ENCODE data around the gene CRELD2. TPM values are rescaled to one million over a fixed set of nuclear protein-coding genes. Genes with fewer than 3 reads are reported as not detected.

CRELD2 gene
- total and polyA plus RNA-seq, 7 donors = 8.8 to 14.1 (median 11.6) TPM

DNA sequence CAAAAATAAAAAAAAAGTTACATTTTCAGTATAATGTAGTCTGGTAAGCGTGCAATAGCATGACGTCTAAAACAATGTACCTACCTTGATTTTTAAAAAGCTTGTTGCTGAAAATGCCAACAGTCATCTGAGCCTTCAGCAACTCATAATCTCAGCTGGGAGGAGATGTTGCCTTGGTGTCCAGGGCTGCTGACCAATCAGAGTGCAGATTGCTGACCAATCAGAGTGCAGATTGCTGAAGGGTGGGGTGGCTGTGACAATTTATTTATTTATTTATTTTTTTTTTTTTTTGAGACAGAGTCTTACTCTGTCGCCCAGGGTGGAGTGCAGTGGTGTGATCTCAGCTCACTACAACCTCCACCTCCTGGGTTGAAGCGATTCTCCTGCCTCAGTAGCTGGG, 47.0 kb upstream of the CRELD2 start:
- peaks cover 19% of the 10 kb centered on the region for H3K9me3 ChIP-seq
- H3K36me3 ChIP-seq (ENCODE audit: insufficient read depth in 1 of 2, low read depth in 1 of 2) = no peaks in the 10 kb centered on the region
- DNase-seq = no peak
- intact Hi-C loops (cut with DNase I) = no loop called here
- no peaks in the 10 kb centered on the region for H3K27me3 ChIP-seq (ENCODE audit: insufficient read depth in 3 of 3, low read length in 2 of 3)
- WGBS, 3 donors = 95 to 99% (median 97%) methylated on average over 4 of the region's 4 CpGs
- H3K27ac ChIP-seq = no peak overlapping the region
- no peaks in the 10 kb centered on the region for H3K4me1 ChIP-seq
- TF ChIP-seq, protein P1, sequence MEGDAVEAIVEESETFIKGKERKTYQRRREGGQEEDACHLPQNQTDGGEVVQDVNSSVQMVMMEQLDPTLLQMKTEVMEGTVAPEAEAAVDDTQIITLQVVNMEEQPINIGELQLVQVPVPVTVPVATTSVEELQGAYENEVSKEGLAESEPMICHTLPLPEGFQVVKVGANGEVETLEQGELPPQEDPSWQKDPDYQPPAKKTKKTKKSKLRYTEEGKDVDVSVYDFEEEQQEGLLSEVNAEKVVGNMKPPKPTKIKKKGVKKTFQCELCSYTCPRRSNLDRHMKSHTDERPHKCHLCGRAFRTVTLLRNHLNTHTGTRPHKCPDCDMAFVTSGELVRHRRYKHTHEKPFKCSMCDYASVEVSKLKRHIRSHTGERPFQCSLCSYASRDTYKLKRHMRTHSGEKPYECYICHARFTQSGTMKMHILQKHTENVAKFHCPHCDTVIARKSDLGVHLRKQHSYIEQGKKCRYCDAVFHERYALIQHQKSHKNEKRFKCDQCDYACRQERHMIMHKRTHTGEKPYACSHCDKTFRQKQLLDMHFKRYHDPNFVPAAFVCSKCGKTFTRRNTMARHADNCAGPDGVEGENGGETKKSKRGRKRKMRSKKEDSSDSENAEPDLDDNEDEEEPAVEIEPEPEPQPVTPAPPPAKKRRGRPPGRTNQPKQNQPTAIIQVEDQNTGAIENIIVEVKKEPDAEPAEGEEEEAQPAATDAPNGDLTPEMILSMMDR (IDR thresholded peaks at IDR 0.05) = no peak
- no peak overlapping the region for H3K4me3 ChIP-seq
- no peak for ATAC-seq

DNA sequence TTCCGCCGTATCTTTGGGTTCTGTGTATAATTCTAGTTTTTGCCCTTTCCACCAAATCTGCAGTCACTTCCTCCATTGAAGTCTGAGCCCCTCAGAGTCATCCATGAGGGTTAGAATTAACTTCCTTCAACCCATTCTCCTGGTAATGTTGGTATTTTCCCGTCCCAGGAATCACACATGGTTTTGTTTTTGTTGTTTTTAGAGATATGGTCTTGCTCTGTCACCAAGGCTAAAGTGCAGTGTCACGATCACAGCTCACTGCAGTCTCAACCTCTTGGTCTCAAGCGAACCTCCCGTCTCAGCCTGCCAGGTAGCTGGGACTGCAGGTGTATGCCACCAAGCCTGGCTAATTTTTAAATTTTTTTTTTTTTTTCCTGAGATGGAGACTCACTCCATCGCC, 46.1 kb upstream of the CRELD2 start:
- peaks cover 11% of the 10 kb centered on the region for H3K9me3 ChIP-seq
- no peak overlapping the region for H3K4me3 ChIP-seq
- intact Hi-C loops (cut with DNase I) = no loop called here
- H3K27ac ChIP-seq = no peak overlapping the region
- no peak for DNase-seq
- TF ChIP-seq, protein P1 (IDR thresholded peaks at IDR 0.05) = no peak
- no peaks in the 10 kb centered on the region for H3K4me1 ChIP-seq
- no peaks in the 10 kb centered on the region for H3K36me3 ChIP-seq (ENCODE audit: insufficient read depth in 1 of 2, low read depth in 1 of 2)
- ATAC-seq = no peak
- H3K27me3 ChIP-seq (ENCODE audit: insufficient read depth in 3 of 3, low read length in 2 of 3) = no peaks in the 10 kb centered on the region
- WGBS, 3 donors = 96 to 98% (median 96%) methylated on average over 7 of the region's 7 CpGs

DNA sequence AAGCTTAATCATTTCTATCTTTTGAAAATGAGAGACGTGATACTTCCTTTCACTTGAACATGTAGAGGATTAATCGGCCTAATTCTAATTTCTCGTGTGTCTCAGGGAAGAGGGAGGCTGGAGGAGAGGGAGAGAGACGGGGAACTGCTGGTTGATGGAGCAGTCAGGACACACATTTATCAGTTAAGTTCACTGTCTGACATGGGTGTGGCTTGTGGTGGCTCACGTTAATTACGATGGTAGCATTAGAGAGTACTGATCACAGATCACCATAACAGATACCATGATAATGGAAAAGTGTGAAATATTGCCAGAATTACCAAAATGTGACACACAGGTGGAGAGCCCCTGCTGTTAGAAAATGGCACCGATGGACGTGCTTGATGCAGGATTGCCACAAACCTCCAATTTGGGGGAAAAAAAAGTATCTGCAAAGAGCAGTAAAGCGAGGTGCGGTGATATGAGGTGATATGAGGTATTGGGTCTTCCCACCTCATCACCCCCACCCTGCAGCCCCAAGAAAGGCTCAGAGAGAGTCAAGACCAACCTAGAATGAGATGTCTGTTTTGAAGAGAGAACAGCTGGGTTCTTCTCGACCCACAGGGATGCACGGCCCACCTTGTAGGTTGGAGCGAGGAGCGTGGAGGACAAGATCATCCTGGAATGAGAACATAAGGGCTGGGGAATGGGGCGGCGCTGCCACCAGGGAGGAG, 45.0 kb upstream of the CRELD2 start:
- ATAC-seq (no peak), DNase-seq (no peak)
- H3K27me3 ChIP-seq (ENCODE audit: insufficient read depth in 3 of 3, low read length in 2 of 3) = no peaks in the 10 kb centered on the region
- H3K27ac ChIP-seq = no peak overlapping the region
- intact Hi-C loops (cut with DNase I) = no loop called here
- no peaks in the 10 kb centered on the region for H3K4me1 ChIP-seq
- H3K36me3 ChIP-seq (ENCODE audit: insufficient read depth in 1 of 2, low read depth in 1 of 2) = no peaks in the 10 kb centered on the region
- H3K9me3 ChIP-seq = peaks cover 10% of the 10 kb centered on the region
- WGBS, 3 donors = 86 to 88% (median 87%) methylated on average over 16 of the region's 16 CpGs
- TF ChIP-seq, protein P1 (IDR thresholded peaks at IDR 0.05) = no peak
- H3K4me3 ChIP-seq = no peak overlapping the region

DNA sequence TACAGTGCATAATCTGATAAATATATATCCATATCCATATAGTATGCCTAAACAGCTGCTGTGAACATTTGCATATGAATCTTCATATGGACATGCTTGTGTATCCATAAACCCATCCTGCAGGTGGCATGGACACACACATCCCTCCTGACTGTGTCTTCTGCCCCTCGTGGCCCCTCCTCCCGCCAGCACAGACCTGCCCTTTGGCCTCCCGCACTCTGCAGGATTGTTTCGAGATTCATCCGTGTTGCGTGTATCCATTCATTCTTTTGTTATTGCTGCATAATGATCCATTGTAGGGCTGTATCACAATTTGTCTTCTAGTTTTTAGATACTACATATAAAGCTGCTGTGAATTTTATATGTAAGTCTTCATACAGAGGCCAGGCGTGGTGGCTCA, 40.8 kb upstream of the CRELD2 start:
- H3K4me3 ChIP-seq = no peak overlapping the region
- TF ChIP-seq, protein P1 (IDR thresholded peaks at IDR 0.05) = no peak
- WGBS, 3 donors = 98 to 99% (median 98%) methylated on average over 7 of the region's 7 CpGs
- DNase-seq (no peak), ATAC-seq (no peak)
- intact Hi-C loops (cut with DNase I) = no loop called here
- no peaks in the 10 kb centered on the region for H3K27me3 ChIP-seq (ENCODE audit: insufficient read depth in 3 of 3, low read length in 2 of 3)
- H3K9me3 ChIP-seq = no peaks in the 10 kb centered on the region
- H3K27ac ChIP-seq = no peak overlapping the region
- no peaks in the 10 kb centered on the region for H3K4me1 ChIP-seq
- no peaks in the 10 kb centered on the region for H3K36me3 ChIP-seq (ENCODE audit: insufficient read depth in 1 of 2, low read depth in 1 of 2)

DNA sequence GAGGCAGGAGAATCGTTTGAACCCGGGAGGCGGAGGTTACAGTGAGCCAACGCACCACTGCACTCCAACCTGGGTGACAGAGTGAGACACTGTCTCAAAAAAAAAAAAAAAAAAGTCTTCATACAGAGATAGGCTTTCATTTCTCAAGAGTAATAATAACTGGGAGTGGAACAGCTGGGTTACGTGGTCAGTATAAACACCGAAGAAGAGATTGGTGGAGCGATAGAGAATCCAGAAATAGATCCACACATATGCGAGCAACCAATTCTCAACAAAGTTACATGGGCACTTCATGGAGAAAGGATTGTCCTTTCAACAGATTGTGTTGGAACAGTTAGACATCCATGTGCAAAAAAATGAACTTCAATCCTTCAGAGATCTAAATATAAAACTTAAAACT, 40.2 kb upstream of the CRELD2 start:
- no peaks in the 10 kb centered on the region for H3K9me3 ChIP-seq
- no peaks in the 10 kb centered on the region for H3K27me3 ChIP-seq (ENCODE audit: insufficient read depth in 3 of 3, low read length in 2 of 3)
- no peaks in the 10 kb centered on the region for H3K36me3 ChIP-seq (ENCODE audit: insufficient read depth in 1 of 2, low read depth in 1 of 2)
- H3K27ac ChIP-seq = no peak overlapping the region
- WGBS, 3 donors = 94 to 100% (median 96%) methylated on average over 8 of the region's 8 CpGs
- intact Hi-C loops (cut with DNase I) = no loop called here
- H3K4me1 ChIP-seq = no peaks in the 10 kb centered on the region
- no peak overlapping the region for H3K4me3 ChIP-seq
- TF ChIP-seq, protein P1 (IDR thresholded peaks at IDR 0.05) = no peak
- no peak for ATAC-seq
- DNase-seq = no peak

Measured in psoas muscle (tissue), 8 donors.